Cerebellar nuclear complex (tissue), 1 donor: ENCODE data around the gene PRM2.

Experiments
- DNase-seq, 2 experiments: peaks; one replicate each; lab custom pipeline; 2025; lab: John Stamatoyannopoulos, UW

The PRM2 gene

GRCh38 chr16:11248133-11248532 is 28.1 kb downstream of the PRM2 start:
- DNase-seq, result no peak

DNA sequence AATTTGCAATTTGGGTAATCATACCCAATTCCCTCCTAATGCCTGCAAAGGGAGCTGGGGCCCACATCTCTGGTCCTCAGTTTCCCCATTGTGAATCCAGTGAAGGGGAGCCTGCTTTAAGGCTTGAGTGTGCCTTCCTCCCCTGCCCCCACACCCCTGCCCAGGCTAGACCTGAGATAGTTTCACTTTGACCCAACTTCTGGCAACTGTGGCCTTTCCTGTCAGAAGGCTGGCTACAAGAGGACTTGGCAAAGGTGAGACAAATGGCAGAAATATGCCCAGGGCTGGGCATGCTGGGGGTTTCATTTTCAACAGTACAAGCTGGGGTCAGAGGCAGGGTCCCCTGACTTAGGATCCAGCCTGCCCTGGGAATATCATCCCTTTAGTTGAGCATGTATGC is 30.3 kb downstream of the PRM2 start:
- DNase-seq, result no peak

GRCh38 chr16:11245222-11245737 is 31.0 kb downstream of the PRM2 start:
- no peak for DNase-seq

- peak; percentile 16 to 60 for DNase-seq
These were observed 33.6 kb downstream of the PRM2 start for GRCh38 chr16:11242658-11243057.

- DNase-seq, result no peak
These were observed 34.6 kb downstream of the PRM2 start for GRCh38 chr16:11241480-11242204.

DNA sequence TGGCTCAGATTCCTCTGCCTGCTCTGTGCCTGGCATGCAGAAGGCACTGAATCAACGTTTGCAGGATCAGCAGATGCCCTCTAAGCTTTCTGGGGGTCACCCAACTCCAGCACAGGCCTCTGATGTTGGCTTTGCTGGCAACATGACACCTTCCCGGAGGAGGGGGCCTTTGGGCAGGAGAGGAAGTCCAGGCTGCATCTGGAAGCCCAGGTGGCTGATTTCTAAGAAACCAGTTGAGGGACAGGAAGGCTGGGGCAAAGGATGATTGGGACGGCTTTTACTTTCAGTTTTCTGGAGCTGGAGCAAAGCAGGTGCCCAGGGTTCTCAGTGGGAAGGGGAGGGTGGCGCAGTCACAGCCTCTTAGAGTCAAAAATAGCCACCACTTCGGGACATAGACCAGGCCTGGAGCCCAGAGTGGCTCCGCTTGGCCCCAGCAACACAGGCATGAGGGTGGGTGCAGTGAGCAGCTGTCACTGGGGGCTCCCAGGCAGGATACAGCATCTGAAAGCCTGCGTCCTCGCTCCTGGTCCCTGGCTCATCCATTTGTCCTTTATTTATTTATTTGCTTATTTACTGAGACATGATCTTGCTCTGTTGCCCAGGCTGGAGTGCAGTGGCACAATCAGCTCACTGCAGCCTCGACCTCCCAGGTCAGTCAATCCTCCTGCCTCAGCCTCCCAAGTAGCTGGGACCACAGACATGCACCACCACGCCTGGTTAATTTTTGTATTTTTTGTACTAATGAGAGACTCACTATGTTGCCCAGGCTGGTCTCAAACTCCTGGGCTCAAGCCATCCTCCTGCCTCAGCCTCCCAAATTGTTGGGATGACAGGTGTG is 35.4 kb downstream of the PRM2 start:
- no peak for DNase-seq

- no peak for DNase-seq
These were observed 36.3 kb downstream of the PRM2 start for GRCh38 chr16:11239644-11240632.

GRCh38 chr16:11238272-11239202 is 37.7 kb downstream of the PRM2 start:
- no peak for DNase-seq

GRCh38 chr16:11236461-11237254 is 39.6 kb downstream of the PRM2 start:
- DNase-seq, result no peak

DNA sequence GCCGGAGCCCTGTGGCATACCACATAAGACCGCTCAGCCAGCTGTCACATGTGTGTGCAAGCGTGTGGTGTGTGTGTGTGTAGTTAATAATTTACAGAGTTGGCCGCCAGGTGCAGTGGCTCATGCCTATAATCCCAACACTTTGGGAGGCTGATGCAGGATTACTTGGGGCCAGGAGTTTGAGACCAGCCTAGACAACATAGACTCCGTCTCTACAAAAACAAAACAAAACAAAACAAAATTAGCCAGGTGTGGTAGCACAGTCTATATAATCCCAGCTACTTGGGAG is 40.6 kb downstream of the PRM2 start:
- DNase-seq, result no peak

GRCh38 chr16:11234884-11235702 is 41.2 kb downstream of the PRM2 start:
- DNase-seq, result no peak

DNA sequence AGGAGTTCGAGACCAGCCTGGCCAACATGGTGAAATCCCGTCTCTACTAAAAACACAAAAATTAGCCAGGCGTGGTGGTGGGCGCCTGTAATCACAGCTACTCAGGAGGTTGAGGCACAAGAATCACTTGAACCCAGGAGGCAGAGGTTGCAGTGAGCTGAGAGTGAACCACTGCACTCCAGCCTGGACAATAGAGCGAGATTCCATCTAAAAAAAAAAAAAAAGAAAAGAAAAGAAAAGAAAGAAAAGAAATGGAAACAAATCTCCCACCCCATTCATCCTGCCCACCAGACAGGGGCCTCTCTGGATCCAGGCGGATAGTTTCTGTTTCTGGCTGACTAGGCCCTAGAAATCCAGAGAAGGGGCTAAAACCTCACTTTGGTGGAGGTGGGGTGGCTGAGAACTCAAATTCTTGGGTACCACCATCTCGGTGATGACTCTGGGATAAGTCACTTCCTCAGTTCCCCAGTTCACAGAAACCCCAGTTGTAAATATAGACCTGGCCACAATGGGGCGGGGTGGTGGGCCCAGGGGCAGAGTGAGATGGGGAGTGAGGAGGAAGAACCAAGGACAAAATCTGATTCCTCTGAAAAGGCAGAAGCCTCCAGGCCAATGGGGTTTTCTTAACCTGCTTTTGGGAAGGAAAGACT is 42.4 kb downstream of the PRM2 start:
- no peak for DNase-seq

DNA sequence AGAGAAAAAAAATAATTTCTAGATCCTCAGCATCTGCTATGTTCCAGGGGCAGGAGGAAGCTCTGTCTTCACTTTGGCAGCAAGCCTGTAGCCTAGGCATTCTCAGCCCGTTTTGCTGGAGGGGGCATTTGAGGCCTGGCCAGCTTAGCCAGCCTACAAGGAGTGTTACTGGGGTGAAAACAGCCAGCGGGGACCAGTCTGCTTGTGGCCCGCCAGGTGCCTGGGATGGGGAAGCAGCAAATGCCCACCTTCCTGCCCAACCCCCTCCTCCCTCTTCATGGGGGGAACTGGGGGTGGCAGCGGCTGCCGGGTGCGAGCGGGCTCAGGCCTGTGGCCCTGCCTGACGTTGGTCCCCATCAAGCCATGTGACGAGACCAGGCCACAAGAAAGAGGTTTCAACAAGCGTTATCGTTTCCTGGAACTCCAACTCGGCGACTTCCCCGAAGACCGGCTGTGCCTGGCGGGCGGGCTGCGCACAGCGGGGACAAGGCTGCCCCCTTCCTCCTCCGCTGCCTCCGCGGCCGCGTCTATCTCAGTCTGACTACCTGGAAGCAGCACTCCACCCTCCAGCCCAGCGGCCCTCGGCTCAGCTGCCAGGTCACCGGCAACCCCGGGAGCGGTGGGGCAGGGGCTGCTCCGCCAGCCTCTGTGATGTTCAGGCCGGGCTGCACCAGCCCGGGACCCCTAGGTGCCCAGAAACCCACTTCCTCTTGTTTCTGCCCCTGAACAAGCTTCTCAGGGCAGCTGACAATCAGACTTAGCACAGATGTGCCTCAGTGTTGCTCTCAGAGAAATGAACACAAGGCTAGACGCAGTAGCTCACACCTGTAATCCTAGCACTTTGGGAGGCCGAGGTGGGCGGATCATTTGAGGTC is 43.2 kb downstream of the PRM2 start:
- DNase-seq, result no peak

DNA sequence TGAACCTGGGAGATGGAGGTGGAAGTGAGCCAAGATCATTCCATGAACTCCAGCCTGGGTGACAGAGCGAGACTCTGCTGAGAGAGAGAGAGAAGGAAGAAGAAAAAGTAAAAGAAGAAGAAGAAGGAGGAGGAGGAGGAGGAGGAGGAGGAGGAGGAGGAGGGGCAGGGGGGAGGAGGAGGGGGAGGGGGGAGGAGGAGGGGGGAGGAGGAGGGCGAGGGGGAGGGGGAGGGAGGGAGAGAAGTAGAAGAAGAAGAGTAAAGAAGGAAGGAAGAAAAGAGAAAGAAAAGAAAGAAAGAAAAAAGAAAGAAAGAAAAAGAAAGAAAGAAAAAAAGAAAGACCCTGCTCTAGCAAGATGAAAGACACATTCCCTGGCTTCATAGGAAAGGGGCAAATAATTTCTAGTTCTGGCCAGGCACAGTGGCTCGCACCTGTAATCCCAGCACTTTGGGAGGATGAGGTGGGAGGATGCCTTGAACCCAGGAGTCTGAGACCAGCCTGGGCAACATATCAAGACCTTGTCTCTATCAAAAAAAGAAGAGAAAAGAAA is 43.9 kb downstream of the PRM2 start:
- DNase-seq, result no peak

DNA sequence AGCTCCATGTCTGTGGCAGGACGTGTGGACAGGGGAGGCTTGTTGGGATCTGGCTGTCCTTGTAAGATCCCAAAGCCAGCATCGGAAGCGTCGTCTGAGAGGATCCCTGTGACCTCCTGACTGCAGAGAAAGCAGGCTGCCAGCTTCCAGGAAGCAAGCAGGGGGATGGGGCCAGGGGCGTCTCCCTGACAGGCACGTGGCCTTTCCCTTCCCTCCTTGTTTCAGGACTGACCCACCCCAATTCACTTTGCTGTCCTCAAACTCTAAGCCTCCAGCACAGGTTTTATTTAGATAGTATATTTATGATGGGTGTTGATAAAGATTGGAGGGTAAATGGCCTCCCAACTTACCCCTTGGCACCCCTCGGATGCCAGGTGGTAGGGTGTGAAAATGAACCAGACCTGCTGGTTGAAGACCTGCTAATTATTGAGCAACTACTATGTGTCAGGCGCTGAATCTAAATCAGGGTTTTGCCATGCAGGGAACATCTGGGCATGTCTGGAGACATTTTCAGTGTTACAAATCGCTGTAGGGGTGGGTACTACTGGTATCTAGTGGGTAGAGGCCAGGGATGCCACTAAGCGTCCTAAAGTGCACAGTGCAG is 44.8 kb downstream of the PRM2 start:
- DNase-seq, result no peak

DNA sequence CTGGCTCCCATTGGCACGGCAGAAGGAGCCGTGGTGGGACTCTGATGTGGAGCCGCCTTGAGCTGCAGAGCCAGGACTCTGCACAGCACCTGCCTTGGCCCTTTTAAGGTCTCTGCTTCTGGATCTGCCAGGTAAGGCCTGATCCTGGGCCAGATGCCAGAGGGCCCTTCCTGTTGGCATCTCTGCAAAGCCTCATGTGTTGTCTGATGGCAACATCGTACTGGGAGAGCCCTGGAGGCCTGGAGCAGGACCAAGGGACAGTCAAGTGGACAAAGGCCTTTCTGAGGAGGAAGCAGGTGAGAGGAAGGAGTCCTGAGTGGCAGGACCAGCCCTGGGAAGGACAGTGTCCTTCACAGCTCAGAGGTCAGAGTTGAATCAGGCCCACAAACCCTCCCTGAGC is 46.4 kb downstream of the PRM2 start:
- peak; percentile 48 for DNase-seq

- no peak for DNase-seq
These were observed 46.8 kb downstream of the PRM2 start for GRCh38 chr16:11229432-11229831.
